HAP-1 (cell line): ENCODE results near the gene SDK1.
"Not testable (repeated sequence)": the region's sequence is repeated elsewhere in the genome, so short reads cannot be mapped to it uniquely, and the experiment has no call there.

ENCODE experiments used
- DNase-seq, 2 experiments: peaks; one replicate each; pipeline ENCODE4 v3.0.0-alpha.2; 2016 to 2020; ENCODE audit warnings: low spot score in 2 of 2
- H3K27me3 ChIP-seq: fragments of 250-450 bp; sonication (Bioruptor Pico); 2 replicates; pipeline ENCODE4 v1.5.1; 2020; ENCODE audit warnings: low read depth, mild to moderate bottlenecking, moderate library complexity
- H3K36me3 ChIP-seq: fragments of 250-450 bp; sonication (Bioruptor Pico); replicated peaks from 2 replicates; pipeline ENCODE4 v1.5.1; 2020; ENCODE audit warnings: mild to moderate bottlenecking
- H3K4me1 ChIP-seq: fragments of 250-450 bp; sonication (Bioruptor Pico); 2 replicates; pipeline ENCODE4 v1.5.1; 2020; ENCODE audit warnings: mild to moderate bottlenecking
- H3K4me3 ChIP-seq: fragments of 250-450 bp; sonication (Bioruptor Pico); 2 replicates; pipeline ENCODE4 v1.5.1; 2020; ENCODE audit warnings: mild to moderate bottlenecking, moderate library complexity
- H3K9me3 ChIP-seq: fragments of 250-450 bp; sonication (Bioruptor Pico); 2 replicates; pipeline ENCODE4 v1.5.1; 2020; ENCODE audit warnings: mild to moderate bottlenecking, moderate library complexity
- in situ Hi-C: fragments of 300-500 bp; cut with MboI; formaldehyde crosslinking; loops from 3 replicates; pipeline ENCODE4 v1.14.3; 2020; ENCODE audit warnings: low sequenced_read_pairs, inconsistent platforms, mixed read lengths

SDK1 gene

DNA sequence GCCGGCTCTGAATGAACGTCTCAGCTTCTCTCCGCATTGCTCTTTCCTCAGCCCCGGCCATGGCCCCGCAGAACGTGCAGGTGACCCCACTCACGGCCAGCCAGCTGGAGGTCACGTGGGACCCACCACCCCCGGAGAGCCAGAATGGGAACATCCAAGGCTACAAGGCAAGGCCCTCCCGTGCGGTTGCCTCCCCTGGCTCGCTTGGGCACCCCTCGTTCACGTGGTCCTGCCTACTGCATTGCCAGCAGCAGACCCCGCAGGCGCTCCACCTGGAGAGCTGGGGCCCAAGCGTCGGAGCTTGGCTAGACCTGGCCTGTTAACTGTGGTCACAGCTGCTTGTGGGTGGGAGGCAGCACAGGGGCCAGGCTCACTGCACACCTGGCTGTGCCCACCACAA lies 904.8 kb downstream of the SDK1 start:
- in situ Hi-C loops, result no loop called here
- Histone ChIP-seq H3K4me1 (no peaks in the 10 kb centered on the region), H3K9me3 (no peaks in the 10 kb centered on the region), H3K36me3 (no peaks in the 10 kb centered on the region), H3K4me3 (no peak overlapping the region), H3K27me3 (no peaks in the 10 kb centered on the region)
- DNase-seq, result no peak

- Histone ChIP-seq H3K27me3 (no peaks in the 10 kb centered on the region), H3K4me1 (no peaks in the 10 kb centered on the region), H3K9me3 (no peaks in the 10 kb centered on the region), H3K36me3 (no peaks in the 10 kb centered on the region), H3K4me3 (no peak overlapping the region)
- in situ Hi-C loops, result no loop called here
- no peak for DNase-seq
Observed at GRCh38 chr7:4207011-4207410, 906.0 kb downstream of the SDK1 start.

- Histone ChIP-seq H3K9me3 (no peaks in the 10 kb centered on the region), H3K4me1 (no peaks in the 10 kb centered on the region), H3K27me3 (no peaks in the 10 kb centered on the region), H3K36me3 (no peaks in the 10 kb centered on the region), H3K4me3 (no peak overlapping the region)
- no peak for DNase-seq
- in situ Hi-C loops, result no loop called here
Observed at GRCh38 chr7:4208086-4208485, 907.0 kb downstream of the SDK1 start.

- in situ Hi-C loops, result no loop called here
- Histone ChIP-seq H3K4me3 (no peak overlapping the region), H3K36me3 (no peaks in the 10 kb centered on the region), H3K4me1 (no peaks in the 10 kb centered on the region), H3K9me3 (no peaks in the 10 kb centered on the region), H3K27me3 (no peaks in the 10 kb centered on the region)
- DNase-seq, result no peak
Observed at GRCh38 chr7:4208586-4208985, 907.5 kb downstream of the SDK1 start.

GRCh38 chr7:4209126-4209525 lies 908.1 kb downstream of the SDK1 start:
- no peaks in the 10 kb centered on the region for H3K4me1 ChIP-seq
- H3K36me3 ChIP-seq, result no peaks in the 10 kb centered on the region
- H3K27me3 ChIP-seq, result no peaks in the 10 kb centered on the region
- DNase-seq, result no peak
- H3K4me3 ChIP-seq, result no peak overlapping the region
- H3K9me3 ChIP-seq, result no peaks in the 10 kb centered on the region
- in situ Hi-C loops, result no loop called here

DNA sequence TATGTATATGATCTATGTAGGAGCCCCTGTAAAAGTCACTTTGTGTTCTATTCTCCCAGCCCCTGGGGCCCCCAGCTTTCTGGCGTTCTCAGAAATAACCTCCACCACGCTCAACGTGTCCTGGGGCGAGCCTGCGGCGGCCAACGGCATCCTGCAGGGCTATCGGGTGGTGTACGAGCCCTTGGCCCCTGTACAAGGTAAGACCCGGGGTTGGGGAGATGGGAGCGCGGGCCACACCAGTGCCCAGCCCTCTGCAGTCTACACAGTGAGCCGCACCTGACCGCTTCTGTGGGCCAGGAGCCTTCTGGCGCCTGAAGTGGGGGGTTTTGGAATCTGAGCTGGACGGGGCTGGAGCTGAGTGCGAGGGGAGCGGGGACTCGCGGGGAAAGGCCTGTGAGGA lies 908.9 kb downstream of the SDK1 start:
- no peaks in the 10 kb centered on the region for H3K27me3 ChIP-seq
- no peak for DNase-seq
- in situ Hi-C loops, result no loop called here

GRCh38 chr7:4210821-4211220 lies 909.8 kb downstream of the SDK1 start:
- no peak overlapping the region for H3K4me3 ChIP-seq
- in situ Hi-C loops, result no loop called here
- DNase-seq, result no peak
- H3K27me3 ChIP-seq, result no peaks in the 10 kb centered on the region
- H3K36me3 ChIP-seq, result no peaks in the 10 kb centered on the region
- no peaks in the 10 kb centered on the region for H3K9me3 ChIP-seq
- H3K4me1 ChIP-seq, result no peaks in the 10 kb centered on the region

More for the DNA sequence above, 908.9 kb downstream of the SDK1 start:
- H3K9me3 ChIP-seq, result no peaks in the 10 kb centered on the region
- no peaks in the 10 kb centered on the region for H3K4me1 ChIP-seq
- no peaks in the 10 kb centered on the region for H3K36me3 ChIP-seq
- no peak overlapping the region for H3K4me3 ChIP-seq

- no peaks in the 10 kb centered on the region for H3K4me1 ChIP-seq
- no peak for DNase-seq
- no peaks in the 10 kb centered on the region for H3K36me3 ChIP-seq
- H3K4me3 ChIP-seq, result no peak overlapping the region
- H3K27me3 ChIP-seq, result no peaks in the 10 kb centered on the region
- H3K9me3 ChIP-seq, result no peaks in the 10 kb centered on the region
- in situ Hi-C loops, result no loop called here
Observed at GRCh38 chr7:4211261-4211660, 910.2 kb downstream of the SDK1 start.

DNA sequence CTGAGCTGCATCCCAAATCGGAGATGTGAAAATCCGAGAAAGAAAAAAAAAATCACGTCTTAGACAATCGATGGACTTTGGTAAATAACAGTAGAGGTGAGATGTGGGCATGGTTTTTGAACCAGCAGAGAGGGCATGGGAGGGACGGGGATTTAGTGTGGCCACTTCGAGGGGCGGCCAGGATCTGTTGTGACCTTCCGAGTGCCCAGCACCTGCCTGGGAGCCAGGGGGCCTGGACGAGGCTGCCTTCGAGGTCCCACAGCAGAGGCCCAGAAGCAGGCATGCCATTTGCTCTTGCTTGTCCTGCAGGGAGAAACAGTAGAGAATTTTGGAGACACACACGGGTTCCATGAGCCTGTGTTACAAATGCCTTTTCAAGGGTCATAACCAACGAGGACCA lies 911.3 kb downstream of the SDK1 start:
- Histone ChIP-seq H3K36me3 (no peaks in the 10 kb centered on the region), H3K9me3 (no peaks in the 10 kb centered on the region), H3K4me3 (no peak overlapping the region), H3K27me3 (no peaks in the 10 kb centered on the region), H3K4me1 (no peaks in the 10 kb centered on the region)
- no peak for DNase-seq
- in situ Hi-C loops, result no loop called here

DNA sequence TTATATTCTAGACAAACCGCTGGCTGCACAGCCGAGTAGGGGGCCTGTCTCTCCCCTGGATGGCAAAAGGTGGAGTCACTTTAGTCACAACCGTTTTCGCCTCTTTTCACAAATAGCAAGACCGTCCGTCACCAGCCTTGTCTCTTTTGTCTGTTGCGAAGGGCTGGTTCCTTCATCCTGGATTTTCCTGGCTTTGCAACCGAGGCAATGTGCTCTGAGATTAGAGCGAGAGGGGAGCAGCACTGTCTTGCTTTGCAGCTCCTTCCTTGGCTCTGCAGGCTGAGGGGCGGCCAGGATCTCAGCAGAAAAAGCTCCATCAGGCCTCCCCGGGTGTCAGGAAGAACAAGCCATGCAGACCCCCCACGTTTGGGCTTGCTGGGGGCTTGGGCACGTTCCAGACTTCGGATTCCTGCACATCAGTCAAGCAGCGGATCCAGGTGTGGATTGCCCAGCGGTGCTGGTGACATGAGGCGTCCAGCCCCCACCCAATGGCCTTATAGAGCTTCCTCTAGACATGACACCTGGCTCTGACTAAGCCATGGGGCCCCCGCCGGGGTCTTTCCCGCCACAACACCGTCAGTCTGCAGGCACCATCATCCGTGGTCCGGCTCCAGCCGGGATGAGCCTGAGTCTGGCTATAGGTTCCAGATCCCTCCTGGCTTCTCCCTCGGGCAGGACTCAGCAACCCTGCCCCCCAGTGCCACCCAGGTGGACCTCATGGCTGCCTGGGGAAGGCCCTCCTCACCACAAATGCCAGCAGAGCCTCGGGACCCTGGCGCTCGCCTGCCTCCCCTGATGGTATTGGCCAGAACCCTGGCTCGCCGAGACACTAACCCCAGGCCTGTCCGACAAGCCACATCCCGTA lies 913.5 kb downstream of the SDK1 start:
- no peak for DNase-seq
- in situ Hi-C loops, result no loop called here

GRCh38 chr7:4215176-4215720 lies 914.2 kb downstream of the SDK1 start:
- no peaks in the 10 kb centered on the region for H3K27me3 ChIP-seq

More for the DNA sequence above, 913.5 kb downstream of the SDK1 start:
- Histone ChIP-seq H3K4me3 (no peak overlapping the region), H3K9me3 (no peaks in the 10 kb centered on the region), H3K27me3 (no peaks in the 10 kb centered on the region), H3K4me1 (no peaks in the 10 kb centered on the region), H3K36me3 (no peaks in the 10 kb centered on the region)

GRCh38 chr7:4216016-4216415 lies 915.0 kb downstream of the SDK1 start:
- Histone ChIP-seq H3K27me3 (no peaks in the 10 kb centered on the region), H3K9me3 (no peaks in the 10 kb centered on the region), H3K36me3 (no peaks in the 10 kb centered on the region), H3K4me1 (no peaks in the 10 kb centered on the region), H3K4me3 (no peak overlapping the region)
- in situ Hi-C loops, result no loop called here
- DNase-seq, result no peak

More at GRCh38 chr7:4215176-4215720, 914.2 kb downstream of the SDK1 start:
- Histone ChIP-seq H3K36me3 (no peaks in the 10 kb centered on the region), H3K4me1 (no peaks in the 10 kb centered on the region), H3K4me3 (no peak overlapping the region), H3K9me3 (no peaks in the 10 kb centered on the region)
- DNase-seq, result no peak
- in situ Hi-C loops, result no loop called here

GRCh38 chr7:4217126-4217660 lies 916.1 kb downstream of the SDK1 start:
- not testable (repeated sequence) for H3K27me3 ChIP-seq, H3K36me3 ChIP-seq

GRCh38 chr7:4218481-4218880 lies 917.4 kb downstream of the SDK1 start:
- H3K4me3 ChIP-seq, result no peak overlapping the region
- DNase-seq, result no peak
- H3K36me3 ChIP-seq, result no peaks in the 10 kb centered on the region
- in situ Hi-C loops, result no loop called here
- H3K27me3 ChIP-seq, result no peaks in the 10 kb centered on the region
- H3K9me3 ChIP-seq, result no peaks in the 10 kb centered on the region
- H3K4me1 ChIP-seq, result no peaks in the 10 kb centered on the region

More at GRCh38 chr7:4217126-4217660, 916.1 kb downstream of the SDK1 start:
- in situ Hi-C loops, H3K4me3 ChIP-seq, DNase-seq, H3K9me3 ChIP-seq, H3K4me1 ChIP-seq: not testable (repeated sequence)
